Epidermal melanocyte (primary cell): Measurements from ENCODE around the gene ACAD10.

Source experiments
- DNase-seq: peaks from one replicate; pipeline ENCODE4 v3.0.0; 2011; ENCODE audit warnings: low spot score; ENCODE audit not compliant: insufficient read length

ACAD10 gene

DNA sequence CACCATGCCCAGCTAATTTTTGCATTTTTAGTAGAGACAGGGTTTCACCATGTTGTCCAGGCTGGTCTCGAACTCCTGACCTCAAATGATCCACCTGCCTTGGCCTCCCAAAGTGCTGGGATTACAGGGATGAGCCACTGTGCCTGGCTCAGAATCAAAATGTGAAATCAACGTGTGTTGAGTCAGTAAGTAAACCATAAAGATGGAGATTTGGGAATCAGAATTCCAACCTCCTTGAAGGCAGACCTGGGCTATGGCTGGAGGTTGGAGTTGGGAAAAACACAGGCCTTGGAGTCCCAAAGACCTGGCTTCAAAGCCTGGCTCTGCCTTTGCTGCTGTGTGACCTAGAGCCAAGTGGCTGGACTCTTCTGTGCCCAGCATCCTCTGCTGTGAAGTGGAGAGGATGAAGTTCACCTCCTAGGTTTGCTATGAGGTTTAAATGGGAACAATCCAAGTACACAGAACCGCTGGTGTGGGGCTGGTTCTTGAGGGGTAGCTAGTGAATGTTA lies 91.0 kb downstream of the ACAD10 start:
- DNase-seq = no peak

- no peak for DNase-seq
These were observed 91.6 kb downstream of the ACAD10 start for GRCh38 chr12:111777345-111778045.

DNA sequence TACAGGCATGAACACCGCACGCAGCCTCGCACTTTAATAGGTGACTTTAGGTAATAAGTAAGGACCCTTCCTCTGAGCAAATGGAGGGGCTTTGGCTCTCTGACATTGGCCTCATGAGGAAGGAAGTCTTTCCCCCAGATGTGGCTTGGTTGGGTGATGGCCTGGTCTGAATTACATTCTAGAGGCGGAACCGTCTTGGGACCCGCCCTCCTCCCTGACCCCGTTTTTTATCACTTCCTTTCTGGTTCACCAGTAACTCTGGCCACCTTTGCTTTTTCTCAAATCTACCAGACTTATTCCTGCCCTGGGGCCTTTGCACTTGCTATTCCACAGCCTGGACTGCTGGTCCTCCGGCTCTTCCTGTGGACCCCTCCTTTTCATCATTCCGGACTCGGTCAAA lies 94.3 kb downstream of the ACAD10 start:
- no peak for DNase-seq

GRCh38 chr12:111780615-111781014 lies 94.8 kb downstream of the ACAD10 start:
- DNase-seq = no peak

DNA sequence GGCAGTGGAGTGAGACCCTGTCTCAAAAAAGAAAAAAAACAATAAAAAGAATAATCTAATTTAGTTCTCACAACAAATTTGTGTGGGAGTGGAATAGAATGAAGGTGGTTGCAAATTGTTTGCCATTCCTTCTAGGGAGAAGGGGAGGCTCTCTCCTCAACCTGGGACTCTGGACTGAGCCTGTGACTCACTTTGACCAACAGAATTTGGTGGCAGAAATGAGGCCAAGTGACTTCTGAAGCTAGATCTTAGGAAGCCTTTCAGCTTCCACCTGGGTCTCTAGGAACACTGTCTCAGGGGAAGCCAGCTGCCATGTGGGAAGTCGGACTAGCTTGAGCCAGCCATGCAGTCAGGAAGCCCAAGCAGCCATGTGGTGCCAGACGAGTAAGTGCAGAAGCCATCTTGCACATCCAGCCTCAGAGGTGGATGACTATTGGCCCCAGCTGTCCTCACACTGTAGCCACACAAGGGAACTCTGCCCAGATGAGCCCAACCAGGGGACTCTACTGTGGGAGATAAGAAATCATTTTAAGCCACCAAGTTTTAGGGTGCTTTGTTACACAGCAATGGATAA lies 95.3 kb downstream of the ACAD10 start:
- DNase-seq = no peak

DNA sequence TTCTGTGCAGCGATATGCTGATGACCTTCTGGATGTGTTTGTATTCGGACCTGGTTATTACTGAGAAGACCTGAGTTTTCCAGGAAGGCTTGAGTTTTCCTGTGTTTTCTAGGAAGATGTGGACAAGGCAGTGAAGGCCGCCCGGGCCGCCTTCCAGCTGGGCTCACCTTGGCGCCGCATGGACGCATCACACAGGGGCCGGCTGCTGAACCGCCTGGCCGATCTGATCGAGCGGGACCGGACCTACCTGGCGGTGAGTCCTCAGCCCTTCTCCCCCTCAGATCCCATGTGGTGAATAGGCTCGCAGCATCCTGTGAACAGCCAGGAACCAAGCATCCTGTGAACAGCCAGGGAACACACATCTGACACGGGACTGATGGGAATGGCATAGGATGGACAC lies 97.2 kb downstream of the ACAD10 start:
- no peak for DNase-seq

DNA sequence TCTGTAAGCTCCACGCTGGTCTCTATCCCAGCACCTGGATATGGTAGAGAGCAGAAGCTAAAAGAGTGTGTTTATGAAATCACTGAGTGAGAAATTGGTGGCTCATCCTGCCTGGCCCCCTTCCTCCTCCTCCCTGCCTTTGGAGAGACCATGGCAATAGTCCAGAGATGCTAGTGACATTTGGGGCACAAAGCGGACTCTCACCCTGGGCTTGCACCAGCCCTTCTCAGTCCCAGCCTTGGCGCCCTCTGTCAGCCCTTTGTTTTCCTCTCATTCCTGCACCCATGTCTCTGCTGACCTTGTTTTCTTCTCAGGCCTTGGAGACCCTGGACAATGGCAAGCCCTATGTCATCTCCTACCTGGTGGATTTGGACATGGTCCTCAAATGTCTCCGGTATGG lies 99.1 kb downstream of the ACAD10 start:
- DNase-seq = no peak

- no peak for DNase-seq
These were observed 99.8 kb downstream of the ACAD10 start for GRCh38 chr12:111785651-111786050.

DNA sequence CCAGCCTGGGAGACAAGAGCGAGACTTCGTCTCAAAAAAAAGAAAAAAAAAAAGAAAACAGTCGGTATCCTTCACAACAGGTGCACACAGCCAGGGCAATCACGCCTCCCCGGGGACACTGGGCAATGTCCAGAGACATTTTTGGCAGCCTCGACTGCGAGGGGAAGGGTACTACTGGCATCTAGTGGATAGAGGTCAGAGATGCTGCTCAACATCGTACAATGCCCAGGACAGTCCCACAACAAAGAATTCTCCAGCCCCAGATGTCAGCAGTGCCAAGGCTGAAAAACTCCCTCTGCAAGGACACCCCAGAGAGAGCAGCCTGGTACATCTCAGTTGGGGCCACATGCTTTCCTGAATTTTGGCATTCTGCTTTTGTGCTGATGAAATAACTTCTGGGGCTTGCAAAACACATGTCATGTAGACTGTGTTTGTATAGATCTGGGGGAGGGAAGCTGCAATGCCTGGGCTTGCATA lies 102.4 kb downstream of the ACAD10 start:
- no peak for DNase-seq

GRCh38 chr12:111789779-111790178 lies 103.9 kb downstream of the ACAD10 start:
- DNase-seq = no peak

- no peak for DNase-seq
These were observed 105.7 kb downstream of the ACAD10 start for GRCh38 chr12:111791507-111791906.

DNA sequence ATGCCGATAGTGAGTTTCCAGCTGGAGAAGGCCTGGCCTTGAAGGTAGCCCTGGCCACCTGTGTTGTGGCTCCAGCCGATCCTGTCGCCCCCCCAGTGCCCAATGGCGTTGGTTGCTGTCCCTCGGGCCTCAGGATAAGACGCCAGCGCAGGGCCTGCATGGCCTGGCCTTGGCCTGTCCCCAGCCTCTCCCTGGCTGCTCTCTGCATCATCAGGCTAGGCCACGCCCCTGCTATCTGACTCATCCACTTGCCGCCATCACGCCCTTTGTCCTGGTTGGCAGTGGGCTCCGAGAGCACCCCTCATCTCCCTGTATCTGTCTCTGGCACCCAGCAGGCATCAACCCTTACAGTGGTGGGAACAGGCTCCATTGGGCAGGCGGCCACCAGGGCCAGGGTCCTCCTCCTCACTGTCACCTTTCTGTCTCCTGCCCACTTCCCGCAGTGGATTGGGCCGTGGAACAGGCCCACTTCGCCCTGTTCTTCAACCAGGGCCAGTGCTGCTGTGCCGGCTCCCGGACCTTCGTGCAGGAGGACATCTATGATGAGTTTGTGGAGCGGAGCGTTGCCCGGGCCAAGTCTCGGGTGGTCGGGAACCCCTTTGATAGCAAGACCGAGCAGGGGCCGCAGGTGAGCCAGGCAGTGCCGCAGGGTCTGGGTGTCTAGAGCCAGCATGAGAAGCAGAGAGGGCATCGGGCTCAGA lies 106.5 kb downstream of the ACAD10 start:
- no peak for DNase-seq

DNA sequence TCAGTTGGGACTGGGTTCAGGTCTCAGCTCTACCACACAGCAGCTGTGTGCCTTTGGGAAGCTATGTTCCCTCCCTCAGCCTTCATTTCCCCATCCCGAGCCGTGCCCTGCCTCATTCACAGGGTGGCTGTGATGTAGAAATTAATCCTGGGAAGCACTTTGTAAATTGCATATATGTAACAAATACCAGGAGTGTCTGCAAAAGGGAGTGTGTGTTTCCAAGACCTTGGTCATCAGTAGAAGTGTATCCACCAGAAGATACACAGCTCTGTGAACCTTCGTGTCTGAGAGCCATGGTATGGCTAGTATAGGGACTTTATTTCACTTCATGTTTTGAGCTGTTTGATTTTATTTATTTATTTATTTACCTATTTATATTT lies 107.0 kb downstream of the ACAD10 start:
- no peak for DNase-seq

GRCh38 chr12:111798182-111798581 lies 112.3 kb downstream of the ACAD10 start:
- DNase-seq = no peak

DNA sequence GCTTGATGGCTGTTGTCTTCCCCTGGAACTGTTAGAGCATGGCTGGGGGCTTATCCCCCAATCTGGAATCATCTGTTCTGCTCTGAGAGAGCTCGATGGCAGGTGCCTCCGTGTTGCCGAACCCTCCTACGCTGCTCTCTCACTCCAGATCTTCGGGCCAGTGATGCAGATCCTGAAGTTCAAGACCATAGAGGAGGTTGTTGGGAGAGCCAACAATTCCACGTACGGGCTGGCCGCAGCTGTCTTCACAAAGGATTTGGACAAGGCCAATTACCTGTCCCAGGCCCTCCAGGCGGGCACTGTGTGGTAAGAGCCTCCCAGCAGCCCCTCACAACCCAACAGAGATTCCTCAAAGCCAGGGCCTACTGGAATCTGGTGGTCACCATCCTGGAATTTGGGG lies 113.9 kb downstream of the ACAD10 start:
- DNase-seq = no peak

- DNase-seq = no peak
These were observed 117.3 kb downstream of the ACAD10 start for GRCh38 chr12:111803038-111803626.

GRCh38 chr12:111803851-111804250 lies 118.0 kb downstream of the ACAD10 start:
- DNase-seq = no peak

GRCh38 chr12:111806304-111806703 lies 120.5 kb downstream of the ACAD10 start:
- no peak for DNase-seq
